UCSD-AML1 (cell line): ENCODE results near the gene RGS6.

Source experiments
- DNase-seq: peaks from one replicate; lab custom pipeline; 2025; ENCODE audit not compliant: unreplicated experiment; lab: John Stamatoyannopoulos, UW

The RGS6 gene

GRCh38 chr14:72568296-72568992 is 636.2 kb downstream of the RGS6 start:
- DNase-seq, result no peak

GRCh38 chr14:72573725-72574417 is 641.6 kb downstream of the RGS6 start:
- DNase-seq, result no peak

DNA sequence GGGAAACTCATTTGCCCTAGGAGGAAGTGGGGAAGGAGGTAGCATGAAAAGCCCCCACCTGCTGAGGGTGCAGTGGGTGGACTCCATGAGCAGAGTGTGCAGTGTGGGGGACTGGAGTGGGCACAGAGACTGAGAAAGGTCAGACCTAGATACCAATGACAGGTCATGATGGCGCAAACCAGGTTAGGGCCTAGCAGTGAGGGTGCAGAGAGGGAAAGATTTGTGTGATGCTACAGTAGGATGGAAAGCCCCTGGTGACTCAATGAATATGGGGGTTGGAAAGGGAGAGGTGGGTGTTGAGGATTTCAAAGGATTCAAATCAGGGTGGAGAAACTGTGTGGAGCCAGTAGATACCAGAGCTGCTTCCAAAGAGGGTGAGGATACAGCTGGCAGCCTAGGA is 642.5 kb downstream of the RGS6 start:
- no peak for DNase-seq

- DNase-seq, result no peak
Measured at GRCh38 chr14:72576258-72576657, 644.0 kb downstream of the RGS6 start.

- no peak for DNase-seq
Measured at GRCh38 chr14:72577521-72577920, 645.3 kb downstream of the RGS6 start.

- DNase-seq, result no peak
Measured at GRCh38 chr14:72578514-72578913, 646.3 kb downstream of the RGS6 start.

DNA sequence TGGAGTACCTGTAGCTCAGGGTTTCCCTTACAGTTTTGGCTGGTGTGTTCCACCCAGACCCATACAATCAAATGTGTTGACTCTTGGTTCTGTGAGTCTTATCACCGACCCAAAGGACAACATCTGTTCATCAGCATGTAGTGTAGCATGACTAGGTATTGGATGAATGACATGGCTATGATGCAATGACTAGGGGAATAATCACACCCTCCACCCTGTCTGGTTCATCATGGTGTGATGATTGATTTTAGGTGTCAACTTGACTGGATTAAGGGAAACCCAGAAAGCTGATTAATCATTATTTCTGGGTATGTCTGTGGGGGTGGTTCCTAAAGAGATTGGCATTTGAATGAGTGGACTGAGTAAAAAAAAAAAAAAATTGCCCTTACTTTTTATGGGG is 650.4 kb downstream of the RGS6 start:
- DNase-seq, result no peak

- no peak for DNase-seq
Measured at GRCh38 chr14:72583316-72584272, 651.4 kb downstream of the RGS6 start.

DNA sequence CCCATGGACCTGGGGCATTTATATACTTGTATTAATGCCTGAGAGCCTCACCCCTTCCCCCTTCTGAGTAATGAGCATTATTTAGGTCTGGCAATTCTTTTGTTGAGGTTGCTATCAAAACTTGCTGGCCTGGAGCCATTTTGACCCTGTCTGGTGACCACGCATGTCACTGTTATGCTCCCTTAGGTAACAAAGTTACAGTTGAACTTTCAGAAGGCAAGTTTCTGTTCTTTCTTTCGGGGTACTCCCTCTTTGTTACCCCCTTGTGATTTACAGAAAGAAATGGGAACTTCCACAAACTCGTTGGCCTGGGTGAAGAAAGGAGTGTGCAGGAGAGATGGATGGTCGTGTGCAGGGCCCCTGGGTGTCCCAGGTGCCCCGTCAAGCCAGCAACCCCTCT is 656.3 kb downstream of the RGS6 start:
- no peak for DNase-seq

DNA sequence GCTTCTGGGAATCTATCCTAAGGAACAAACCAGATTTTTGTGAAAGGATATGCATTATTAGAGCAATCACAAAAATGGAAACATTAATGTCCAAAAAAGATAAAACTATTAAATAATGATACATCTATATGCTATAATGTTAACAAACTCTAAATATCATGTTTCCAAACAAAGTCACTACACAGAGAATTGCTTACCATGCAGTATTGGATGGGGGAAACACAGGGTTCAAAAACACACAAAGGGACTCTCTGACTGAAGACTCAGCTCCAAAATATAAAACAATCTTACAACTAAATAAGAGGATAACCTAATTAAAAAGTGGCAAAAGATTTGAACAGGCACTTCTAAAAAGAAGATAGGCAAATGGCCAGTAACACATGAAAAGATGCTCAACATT is 657.4 kb downstream of the RGS6 start:
- DNase-seq, result no peak

GRCh38 chr14:72590577-72590976 is 658.3 kb downstream of the RGS6 start:
- DNase-seq, result no peak

DNA sequence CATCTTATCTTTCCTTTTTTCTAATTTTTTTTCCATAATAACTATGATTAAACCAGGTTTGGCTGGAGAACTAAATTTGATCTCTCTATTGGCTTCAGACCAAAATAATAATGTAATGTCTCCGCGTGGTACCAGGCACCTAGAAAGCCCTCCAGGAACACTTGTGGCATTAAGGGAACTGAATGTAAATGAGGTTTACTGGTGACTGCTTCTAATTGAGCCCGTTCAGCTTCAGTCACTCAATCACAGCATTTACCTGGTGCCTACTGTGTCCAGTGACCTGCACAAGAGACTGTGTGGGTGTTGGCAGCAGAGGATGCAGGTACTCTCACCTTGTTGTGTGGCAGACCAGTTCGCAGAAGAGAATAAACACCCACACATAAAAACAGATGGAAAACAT is 659.2 kb downstream of the RGS6 start:
- no peak for DNase-seq

- no peak for DNase-seq
Measured at GRCh38 chr14:72594099-72594901, 662.1 kb downstream of the RGS6 start.

DNA sequence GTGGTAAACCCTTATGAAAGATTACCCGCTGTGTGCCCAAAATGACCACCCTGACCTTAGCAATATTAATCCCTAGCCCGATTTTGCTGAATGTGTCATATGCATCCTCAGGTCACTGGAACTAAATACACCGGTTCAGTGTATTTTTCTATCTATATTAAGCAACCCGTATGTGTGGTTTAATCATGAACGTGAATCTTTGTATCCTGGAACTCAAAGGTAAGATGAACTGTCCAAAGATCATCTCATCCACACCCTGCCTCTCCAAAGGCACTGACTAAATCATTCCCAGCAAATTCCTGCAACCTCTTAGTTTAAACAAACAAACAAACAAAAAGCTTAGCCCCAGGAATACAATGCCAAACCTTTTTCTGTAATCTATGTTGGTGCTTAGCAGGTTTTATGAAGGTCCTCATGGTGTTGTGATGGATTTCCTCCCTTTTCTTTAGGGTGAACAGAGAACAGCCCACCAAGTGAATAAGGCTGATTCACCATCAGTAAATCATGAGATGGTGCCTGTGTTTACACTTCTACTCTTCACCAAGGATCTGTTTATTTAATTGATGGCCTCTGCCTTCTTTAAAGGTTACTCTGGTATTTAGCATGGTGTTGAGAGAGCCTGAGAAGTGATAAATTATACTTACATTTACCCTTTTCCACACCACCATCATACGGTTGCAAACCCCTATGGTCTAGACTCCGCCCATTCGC is 663.1 kb downstream of the RGS6 start:
- no peak for DNase-seq

DNA sequence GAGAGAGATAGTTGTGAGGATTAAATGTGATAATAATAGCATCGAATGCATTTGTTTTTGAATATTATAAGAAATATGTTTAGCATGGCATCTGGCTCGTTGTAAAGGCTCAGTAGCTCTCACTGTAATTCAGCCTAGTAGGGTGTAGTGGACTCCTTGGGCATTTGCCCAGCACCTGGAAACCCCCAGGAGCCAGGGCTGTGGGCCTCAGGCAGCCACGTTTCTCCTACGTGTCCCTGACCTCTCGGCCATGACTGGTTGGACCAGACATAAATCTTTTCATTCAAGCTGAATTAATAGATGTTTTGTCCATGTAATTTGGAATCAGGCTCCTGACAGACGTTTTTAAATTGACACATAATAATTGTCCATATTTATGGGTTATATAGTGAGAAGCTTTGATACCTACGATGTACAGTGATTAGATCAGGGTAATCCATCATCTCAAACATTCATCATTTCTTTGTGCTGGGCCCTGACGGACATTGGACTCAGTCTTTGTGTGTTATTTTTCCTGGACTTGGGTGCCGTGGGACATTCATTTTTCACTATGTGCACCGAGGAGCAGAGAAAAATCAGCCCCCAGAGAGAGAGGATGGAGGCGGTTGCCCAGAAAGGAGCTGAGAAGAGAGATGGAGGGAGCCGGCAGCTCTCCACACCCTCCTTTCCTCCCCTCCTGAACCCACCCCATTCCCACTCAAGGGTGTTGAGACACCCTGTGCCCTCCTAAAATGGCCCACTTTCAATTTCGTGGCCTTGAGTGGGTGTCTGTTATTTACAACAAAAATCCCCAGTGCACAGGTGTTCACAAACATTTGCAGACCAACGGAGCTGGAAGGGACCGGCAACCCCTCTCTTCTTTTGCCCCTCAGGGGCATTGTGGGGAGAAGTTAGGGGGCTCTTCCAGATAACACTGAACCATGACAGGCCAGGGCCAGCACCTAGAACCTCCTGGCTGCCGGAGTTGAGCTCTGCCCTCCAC is 665.3 kb downstream of the RGS6 start:
- no peak for DNase-seq

GRCh38 chr14:72598306-72598705 is 666.1 kb downstream of the RGS6 start:
- DNase-seq, result no peak

DNA sequence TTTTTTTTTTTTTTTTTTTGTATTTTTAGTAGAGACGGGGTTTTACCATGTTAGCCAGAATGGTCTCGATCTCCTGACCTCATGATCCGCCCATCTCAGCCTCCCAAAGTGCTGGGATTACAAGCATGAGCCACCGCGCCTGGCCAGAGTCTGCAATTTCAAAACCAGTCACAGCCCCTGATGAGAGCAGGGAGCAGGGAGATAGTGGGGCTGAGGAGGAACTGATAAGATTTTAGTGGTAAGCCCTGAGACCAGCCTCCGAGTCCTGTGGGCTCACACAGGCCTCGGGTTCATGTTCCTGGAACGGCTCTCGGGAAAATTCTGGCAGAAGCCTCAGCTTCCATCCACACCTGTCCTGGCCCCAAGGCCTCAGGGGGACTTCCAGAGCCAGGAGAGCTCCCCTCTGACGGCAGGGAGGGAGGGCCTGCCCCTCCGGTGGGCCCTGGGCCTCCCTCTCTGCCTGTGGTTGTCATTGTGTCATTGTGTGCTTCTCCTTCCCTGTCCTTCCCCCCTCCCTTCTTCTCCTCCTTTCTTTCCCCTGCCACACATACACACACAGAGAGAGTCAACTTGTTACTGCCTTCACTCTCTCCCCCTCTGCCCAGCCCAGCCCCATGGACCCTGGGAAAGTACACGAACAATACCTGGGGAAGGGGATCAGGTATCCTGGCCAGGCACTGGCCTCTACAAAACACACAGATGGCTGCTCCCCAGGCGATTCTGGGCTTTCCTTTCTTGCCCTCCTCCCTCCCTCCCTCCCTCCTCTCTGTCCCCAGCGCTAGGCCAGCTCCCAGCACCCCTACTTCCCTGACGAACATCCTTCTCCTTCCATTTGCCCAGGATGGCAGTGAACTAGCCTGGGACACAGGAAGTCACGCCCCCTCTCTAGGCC is 667.6 kb downstream of the RGS6 start:
- DNase-seq, result no peak
